ENCODE measurements around the gene SMDT1. TPM values are rescaled to one million over a fixed set of nuclear protein-coding genes. Genes with fewer than 3 reads are reported as not detected.

The SMDT1 gene
- total and polyA plus RNA-seq, 2 donors (not counting 3 experiments of a cell fraction or from before 2014, with no cell fraction given) = 61.2 to 74.2 TPM

GRCh38 chr22:42078469-42079318 is 806 bp upstream of the SMDT1 start:
- TF ChIP-seq GATA2 (IDR thresholded peaks at IDR 0.05; ENCODE audit: insufficient read depth, insufficient read length, low read depth, low read length) = no peak
- TF ChIP-seq EZH2 (IDR thresholded peaks at IDR 0.05; ENCODE audit: borderline replicate concordance, low read depth, low read length, severe bottlenecking) = no peak
- TF ChIP-seq MYC (IDR thresholded peaks at IDR 0.05; ENCODE audit: low read depth, low read length) = no peak
- no peak for TF ChIP-seq FOS (IDR thresholded peaks at IDR 0.05; ENCODE audit: borderline replicate concordance, insufficient read depth, low read length)
- no peak for TF ChIP-seq POLR2A (IDR thresholded peaks at IDR 0.05; ENCODE audit: low read depth, low read length)
- TF ChIP-seq, protein P1, sequence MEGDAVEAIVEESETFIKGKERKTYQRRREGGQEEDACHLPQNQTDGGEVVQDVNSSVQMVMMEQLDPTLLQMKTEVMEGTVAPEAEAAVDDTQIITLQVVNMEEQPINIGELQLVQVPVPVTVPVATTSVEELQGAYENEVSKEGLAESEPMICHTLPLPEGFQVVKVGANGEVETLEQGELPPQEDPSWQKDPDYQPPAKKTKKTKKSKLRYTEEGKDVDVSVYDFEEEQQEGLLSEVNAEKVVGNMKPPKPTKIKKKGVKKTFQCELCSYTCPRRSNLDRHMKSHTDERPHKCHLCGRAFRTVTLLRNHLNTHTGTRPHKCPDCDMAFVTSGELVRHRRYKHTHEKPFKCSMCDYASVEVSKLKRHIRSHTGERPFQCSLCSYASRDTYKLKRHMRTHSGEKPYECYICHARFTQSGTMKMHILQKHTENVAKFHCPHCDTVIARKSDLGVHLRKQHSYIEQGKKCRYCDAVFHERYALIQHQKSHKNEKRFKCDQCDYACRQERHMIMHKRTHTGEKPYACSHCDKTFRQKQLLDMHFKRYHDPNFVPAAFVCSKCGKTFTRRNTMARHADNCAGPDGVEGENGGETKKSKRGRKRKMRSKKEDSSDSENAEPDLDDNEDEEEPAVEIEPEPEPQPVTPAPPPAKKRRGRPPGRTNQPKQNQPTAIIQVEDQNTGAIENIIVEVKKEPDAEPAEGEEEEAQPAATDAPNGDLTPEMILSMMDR (IDR thresholded peaks at IDR 0.05; ENCODE audit: extremely low read depth in 1 of 2, insufficient read depth in 1 of 2, low read depth in 1 of 2, low read length in 2 of 2) = no peak
- no peak for TF ChIP-seq POLR2AphosphoS5 (IDR thresholded peaks at IDR 0.05; ENCODE audit: insufficient read depth, low read depth, low read length)
- no peak for TF ChIP-seq JUN (IDR thresholded peaks at IDR 0.05; ENCODE audit: borderline replicate concordance, insufficient read depth, insufficient read length, low read depth)
- no peak for TF ChIP-seq MAX (IDR thresholded peaks at IDR 0.05; ENCODE audit: insufficient read depth, insufficient read length)
- Histone ChIP-seq H4K20me1 (replicated peaks; ENCODE audit: control insufficient read depth, extremely low read depth, insufficient read depth, low read length) (no peaks in the 10 kb centered on the region), H3K9me3 (replicated peaks; ENCODE audit: control insufficient read depth, insufficient read depth, low read length) (no peaks in the 10 kb centered on the region), H3K4me3 (replicated peaks in 1 of 3; ENCODE audit: insufficient read depth in 1 of 3, low read depth in 1 of 3, low read length in 3 of 3) (peak overlapping the region in 2 of 3 experiments; percentile 6 to 7), H3K4me1 (ENCODE audit: control insufficient read depth, extremely low read depth, insufficient read depth, low read length) (peaks cover 19% of the 10 kb centered on the region), H3K9ac (replicated peaks; ENCODE audit: extremely low read depth, insufficient read depth, low read length) (peak overlapping the region; percentile 91), H2AFZ (ENCODE audit: low read depth, low read length) (peak overlapping the region; percentile 5), H3K79me2 (ENCODE audit: control insufficient read depth, insufficient read depth, low read length) (peaks cover 22% of the 10 kb centered on the region), H3K27ac (ENCODE audit: insufficient read depth, low read depth, low read length) (peak overlapping the region; percentile 74), H3K36me3 (ENCODE audit: control insufficient read depth in 2 of 2, extremely low read depth in 1 of 2, insufficient read depth in 2 of 2, low read length in 2 of 2) (peaks cover 12 to 21% of the 10 kb centered on the region in 2 experiments), H3K27me3 (ENCODE audit: control insufficient read depth in 2 of 2, insufficient read depth in 2 of 2, low read length in 2 of 2) (no peaks in the 10 kb centered on the region), H3K4me2 (ENCODE audit: insufficient read depth, low read length) (peak overlapping the region; percentile 33), H3K9me1 (replicated peaks; ENCODE audit: control insufficient read depth, extremely low read depth, insufficient read depth, low read length) (no peaks in the 10 kb centered on the region)
- dilution Hi-C loops (cut with MboI; ENCODE audit: extremely low pct_ligation_motif_present, low sequenced_read_pairs) (no loop called here), intact Hi-C loops (cut with micrococcal nuclease) (loop anchor here (1.0 kb wide), 1 partner anchor 8 kb away; the partner anchor contains the start of gene NAGA)
- ChIA-PET POLR2A (interaction anchor here (0.8 kb wide), 1 partner anchor 9 kb away, joined by 3 read pairs; no protein-coding TSS in a partner anchor), CTCF (interaction anchor here (3.0 kb wide), 1 partner anchor 12 kb away, joined by 26 read pairs; the partner anchor contains the start of gene NDUFA6)
- FAIRE-seq = peak; percentile 60
- peak; percentile 16 for DNase-seq (ENCODE audit: low read depth, low spot score)
- BruUV-seq (replicated peaks) = no TSS peak
